ENCODE measurements around the gene SH2B3.
"Not testable (repeated sequence)": the region's sequence is repeated elsewhere in the genome, so short reads cannot be mapped to it uniquely, and the experiment has no call there.

Gene SH2B3

DNA sequence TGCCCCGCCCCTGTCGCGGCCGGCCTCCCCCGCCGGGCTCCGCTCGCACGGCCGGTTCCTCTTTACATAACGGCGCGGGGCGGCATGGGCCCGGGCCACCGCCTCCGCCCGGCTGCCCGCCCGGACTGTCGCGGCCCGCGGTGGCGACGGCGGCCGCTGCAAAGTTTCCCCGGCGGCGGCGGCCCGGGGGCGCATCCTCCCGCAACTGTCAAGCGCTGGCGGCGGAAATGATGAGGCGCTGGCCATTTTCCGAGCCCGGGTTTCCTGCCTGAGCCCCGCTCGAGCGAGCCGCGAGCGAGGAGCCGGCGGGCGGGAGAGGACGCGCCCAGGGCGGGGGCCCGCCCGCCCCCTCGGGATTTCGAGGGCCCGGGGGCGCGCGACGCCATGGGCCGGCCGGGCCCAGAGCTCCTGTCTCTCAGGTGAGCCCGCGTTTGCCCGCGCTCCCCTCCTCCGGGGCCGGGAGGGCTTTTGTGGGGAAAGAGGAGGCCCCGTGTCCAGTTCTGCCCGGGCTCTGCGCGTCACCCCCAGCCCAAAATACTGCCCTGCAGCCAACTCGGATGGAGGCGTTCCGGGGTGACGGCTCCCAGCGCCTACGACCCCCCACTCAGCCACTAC, at the start of gene SH2B3:
SH2B3 (plus strand) TSS at position 65 of the 615 bp plus-strand sequence. CDS start 12,223 bp downstream, outside the sequence.
- in situ Hi-C loops (cut with HindIII; ENCODE audit: low pct_ligation_motif_present, low pct_unique_long_range_greater_than_20kb, low sequenced_read_pairs), result no loop called here
- peak; percentile 81 for DNase-seq

DNA sequence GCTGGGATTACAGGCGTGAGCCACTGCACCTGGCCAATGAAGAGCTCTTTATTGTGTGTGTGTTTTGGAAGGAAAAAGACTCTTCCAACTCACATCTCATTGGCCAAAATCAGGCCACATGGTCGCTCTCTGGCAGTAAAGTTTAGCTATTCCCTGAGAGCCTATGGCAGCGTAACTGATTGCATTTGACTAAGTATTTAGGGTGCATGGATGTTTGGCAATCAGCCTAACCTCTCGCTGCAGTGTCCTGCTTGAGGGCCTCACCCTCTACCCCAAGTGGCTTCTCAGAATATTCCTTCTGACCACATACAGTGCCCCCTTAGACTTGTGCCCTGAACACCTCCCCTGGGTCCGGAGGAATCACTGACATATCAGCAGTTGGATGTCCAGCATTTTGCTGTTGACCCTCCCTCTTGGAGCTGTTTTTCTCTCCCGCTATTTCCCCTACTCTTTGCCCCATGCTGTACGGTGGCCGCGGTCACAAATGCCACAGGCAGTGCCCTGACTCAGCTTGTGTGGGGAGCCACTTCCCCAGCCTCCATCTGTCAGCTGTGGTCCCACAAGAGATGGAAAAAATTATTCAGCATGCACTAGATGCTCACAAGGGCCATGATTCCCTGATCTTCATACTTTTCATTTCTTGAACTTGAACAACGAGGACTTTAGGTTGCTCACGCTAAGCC, 46.4 kb upstream of the SH2B3 start:
- no peak for DNase-seq
- in situ Hi-C loops (cut with HindIII; ENCODE audit: low pct_ligation_motif_present, low pct_unique_long_range_greater_than_20kb, low sequenced_read_pairs), result no loop called here

DNA sequence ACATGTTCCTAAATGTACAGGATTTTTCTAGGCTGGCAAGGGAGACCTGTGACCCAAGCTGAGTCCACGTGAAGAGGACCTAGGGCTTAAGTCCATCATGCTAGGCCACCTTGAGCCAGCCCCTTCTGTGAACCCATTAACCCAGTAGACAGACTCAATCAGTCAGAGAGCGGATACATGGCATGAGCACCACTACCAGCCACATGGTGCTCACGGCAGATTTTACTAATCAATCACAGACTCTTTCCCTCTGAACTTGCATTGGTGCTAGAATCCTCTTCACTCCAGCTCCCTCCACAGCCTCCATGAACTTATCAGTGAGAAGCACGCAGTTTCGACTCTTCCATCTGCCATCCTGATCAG, 45.8 kb upstream of the SH2B3 start:
- in situ Hi-C loops (cut with HindIII; ENCODE audit: low pct_ligation_motif_present, low pct_unique_long_range_greater_than_20kb, low sequenced_read_pairs), result no loop called here
- no peak for DNase-seq

DNA sequence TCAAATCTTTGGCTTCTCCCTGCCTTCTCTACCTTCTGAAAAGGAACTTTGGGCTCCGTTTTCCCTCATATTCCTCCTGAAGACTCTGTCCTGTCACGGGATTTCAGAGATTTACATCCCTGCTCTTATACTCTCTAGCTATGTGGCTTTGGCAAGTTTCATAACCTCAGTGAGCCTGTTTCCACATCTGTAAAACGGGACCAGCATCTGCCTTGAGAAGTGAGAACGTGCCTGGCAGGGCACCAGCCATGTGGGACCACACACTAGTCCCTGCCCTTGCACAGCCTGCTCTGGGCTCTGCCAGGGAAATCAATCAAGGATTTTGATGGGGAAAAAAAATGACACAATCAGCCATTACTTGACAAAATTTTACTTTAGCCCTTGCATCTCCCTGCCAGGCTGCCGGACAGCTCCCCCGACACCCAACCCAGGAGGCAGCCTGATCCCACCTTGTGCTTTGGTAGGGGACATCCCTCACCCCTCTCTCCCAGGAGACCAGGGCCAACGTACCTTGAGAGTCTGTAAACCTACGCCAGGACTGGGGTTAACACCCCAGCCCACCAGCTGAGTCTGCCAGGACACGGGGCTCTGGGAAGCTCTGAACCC, 45.3 kb upstream of the SH2B3 start:
- no peak for DNase-seq
- in situ Hi-C loops (cut with HindIII; ENCODE audit: low pct_ligation_motif_present, low pct_unique_long_range_greater_than_20kb, low sequenced_read_pairs), result no loop called here

DNA sequence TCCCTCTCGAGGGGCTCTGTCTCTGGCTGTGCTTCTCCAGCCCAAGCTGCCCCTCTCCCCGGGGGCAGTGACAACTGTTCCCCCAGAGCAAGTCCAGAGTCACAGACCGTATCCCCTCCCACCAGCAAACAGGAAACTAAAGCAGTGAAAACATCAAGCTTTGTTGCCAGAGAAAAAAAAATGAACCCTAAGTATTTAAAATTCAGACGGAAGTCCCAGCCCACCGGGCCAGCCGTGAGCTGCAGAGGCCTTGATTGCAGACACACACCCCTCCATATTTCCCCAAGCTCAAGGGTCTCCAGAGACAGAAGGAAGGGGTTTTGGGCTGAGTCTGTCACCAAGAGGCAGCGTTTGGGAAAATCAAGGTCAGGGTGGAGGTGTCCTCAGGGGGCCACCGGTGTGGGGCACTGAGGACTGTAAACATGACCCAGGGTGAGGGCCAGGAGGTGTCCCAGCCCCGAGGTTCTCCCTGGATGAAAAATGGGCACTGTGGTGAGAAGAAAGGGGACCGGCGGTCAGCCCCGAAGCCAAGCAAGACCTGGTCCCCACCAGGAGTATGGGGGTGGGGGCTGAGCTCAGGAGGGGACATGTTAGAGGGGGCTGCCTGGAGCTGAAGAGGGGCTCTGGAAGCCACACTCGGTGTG, 44.5 kb upstream of the SH2B3 start:
- DNase-seq, result no peak
- in situ Hi-C loops (cut with HindIII; ENCODE audit: low pct_ligation_motif_present, low pct_unique_long_range_greater_than_20kb, low sequenced_read_pairs), result no loop called here

DNA sequence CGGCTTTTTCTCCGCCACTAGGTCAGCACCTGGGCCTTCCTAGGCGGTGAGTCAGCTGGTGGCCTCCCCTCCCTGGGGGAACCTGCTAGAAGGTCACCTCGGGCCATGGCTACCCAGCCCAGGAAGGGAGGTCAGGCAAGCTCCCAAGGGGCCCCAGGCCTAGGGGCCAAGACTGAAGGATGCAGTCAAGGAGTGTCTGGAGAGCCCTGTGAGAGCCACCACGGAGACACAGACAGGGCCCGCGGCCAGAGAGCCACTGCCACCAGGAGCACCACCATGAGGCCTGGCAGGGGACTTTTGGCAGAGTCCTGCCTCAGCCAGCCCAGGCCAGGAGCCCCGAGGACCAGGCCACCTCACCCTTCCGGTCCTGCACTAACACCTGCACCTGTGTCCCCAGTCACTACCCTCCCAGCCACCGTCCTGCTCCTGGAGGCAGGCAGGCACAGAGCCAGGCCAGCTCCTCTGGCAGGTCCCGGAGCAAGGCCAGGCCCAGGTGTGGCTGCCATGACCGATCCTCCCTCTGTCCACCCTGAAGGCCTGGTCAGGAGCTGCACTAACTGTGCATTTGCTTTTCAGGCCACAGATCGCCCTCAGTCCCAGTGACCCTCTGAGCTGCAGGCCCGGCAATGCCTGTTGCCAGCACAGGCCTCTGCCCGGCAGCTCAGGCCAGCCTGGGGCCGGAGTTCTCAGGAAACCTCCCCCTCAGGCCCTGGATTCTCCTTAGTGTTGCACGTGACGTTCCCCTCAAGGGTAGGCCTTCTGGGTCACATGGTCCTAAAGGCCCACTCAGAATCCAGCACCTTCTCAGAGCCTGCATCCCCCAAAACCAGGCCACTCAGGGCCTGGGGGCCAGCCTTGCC, 43.8 kb upstream of the SH2B3 start:
- DNase-seq, result no peak
- in situ Hi-C loops (cut with HindIII; ENCODE audit: low pct_ligation_motif_present, low pct_unique_long_range_greater_than_20kb, low sequenced_read_pairs), result no loop called here

DNA sequence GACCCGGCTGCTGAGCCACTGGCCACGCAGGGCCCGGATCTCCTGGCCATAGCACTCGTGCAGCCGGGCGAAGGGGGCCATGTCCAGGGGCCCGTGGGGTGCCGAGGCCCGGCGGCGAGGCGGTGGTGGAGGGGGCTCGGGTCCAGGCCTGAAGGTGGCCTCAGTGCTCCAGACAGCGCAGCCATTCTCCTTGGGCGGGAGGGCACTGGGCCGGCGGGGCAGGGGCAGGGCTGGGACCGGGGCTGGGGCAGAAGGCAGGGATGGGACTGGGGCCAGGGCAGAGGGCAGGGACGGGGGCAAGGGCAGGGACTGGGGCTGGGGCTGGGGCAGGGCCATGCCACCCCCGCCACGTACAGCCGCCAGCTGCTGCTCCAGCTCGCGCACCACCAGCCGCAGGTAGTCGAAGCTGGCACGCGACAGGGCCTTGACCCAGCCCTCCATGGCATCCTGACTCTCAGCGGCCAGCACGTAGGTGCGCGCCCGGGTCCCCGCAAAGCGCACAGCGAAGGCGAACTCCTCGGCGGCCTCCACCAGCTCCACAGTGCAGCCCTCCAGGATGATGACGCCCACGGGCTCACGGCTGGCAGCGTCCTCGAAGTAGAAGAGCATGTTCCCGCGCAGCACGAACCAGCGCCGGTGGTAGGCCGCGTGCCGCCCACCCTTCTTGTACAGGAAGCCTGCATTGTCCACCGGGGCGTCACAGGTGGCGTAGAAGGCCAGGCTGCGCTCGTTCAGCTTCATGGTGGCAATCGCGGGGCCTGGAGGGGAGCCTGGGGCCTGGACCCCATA, 42.8 kb upstream of the SH2B3 start:
- in situ Hi-C loops (cut with HindIII; ENCODE audit: low pct_ligation_motif_present, low pct_unique_long_range_greater_than_20kb, low sequenced_read_pairs), result no loop called here
- DNase-seq, result no peak

DNA sequence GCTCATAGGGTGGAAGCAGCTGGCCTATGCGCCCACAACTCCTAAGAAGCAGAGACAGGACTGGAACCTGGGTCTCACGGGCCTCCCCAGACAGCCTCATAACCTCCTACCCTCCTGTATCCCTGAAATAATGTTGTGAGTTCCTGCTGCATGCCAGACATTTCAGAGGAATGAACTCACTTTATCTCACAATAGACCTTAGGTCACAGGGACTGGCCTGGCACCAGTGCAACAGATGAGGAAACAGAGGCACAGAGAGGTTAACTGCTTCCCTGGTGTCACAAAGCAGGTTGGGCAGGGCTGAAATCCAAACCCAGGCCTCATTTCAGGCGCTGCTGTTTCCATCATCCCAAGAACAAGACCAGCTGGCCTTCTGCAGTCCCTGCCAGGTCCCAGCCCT, 42.1 kb upstream of the SH2B3 start:
- DNase-seq, result peak; percentile 89
- in situ Hi-C loops (cut with HindIII; ENCODE audit: low pct_ligation_motif_present, low pct_unique_long_range_greater_than_20kb, low sequenced_read_pairs), result no loop called here

DNA sequence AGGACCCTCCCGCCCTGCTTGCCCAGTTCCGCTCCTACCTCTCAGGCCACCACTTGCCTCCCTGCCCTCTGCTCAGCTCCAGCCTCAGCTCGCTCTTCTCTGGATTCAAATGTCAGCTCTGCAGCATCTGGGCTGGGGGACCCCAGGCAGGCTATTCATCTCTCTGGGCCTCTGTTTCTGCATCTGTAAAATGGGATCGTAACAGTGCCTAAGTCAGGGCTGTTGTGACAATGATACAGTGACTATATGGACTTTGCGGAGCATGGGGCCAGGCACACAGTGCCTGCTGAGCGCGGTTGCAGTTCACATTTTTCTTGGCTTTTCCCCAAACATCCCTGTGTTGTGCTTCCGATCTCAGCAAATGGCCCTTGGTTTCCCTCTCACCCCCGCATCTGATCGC, 39.6 kb upstream of the SH2B3 start:
- in situ Hi-C loops (cut with HindIII; ENCODE audit: low pct_ligation_motif_present, low pct_unique_long_range_greater_than_20kb, low sequenced_read_pairs), result no loop called here
- no peak for DNase-seq

DNA sequence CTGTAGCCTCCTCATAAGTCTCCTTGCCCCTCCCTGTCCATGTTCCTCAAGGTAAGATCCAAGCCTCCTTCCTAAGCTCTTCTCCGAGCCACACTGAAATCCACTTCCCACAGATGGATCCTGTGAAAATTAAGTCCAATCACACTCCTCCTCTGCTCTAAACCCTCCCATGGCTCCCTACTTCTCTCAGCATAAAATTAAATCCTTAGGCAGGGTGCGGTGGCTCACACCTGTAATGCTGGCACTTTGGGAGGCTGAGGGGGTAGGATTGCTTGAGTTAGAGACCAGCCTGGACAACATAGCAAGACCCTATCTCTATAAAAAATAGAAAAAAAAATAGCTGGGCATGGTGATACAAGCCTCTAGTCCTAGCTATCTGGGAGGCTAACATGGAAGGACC, 39.1 kb upstream of the SH2B3 start:
- in situ Hi-C loops (cut with HindIII; ENCODE audit: low pct_ligation_motif_present, low pct_unique_long_range_greater_than_20kb, low sequenced_read_pairs), result no loop called here
- DNase-seq, result no peak

DNA sequence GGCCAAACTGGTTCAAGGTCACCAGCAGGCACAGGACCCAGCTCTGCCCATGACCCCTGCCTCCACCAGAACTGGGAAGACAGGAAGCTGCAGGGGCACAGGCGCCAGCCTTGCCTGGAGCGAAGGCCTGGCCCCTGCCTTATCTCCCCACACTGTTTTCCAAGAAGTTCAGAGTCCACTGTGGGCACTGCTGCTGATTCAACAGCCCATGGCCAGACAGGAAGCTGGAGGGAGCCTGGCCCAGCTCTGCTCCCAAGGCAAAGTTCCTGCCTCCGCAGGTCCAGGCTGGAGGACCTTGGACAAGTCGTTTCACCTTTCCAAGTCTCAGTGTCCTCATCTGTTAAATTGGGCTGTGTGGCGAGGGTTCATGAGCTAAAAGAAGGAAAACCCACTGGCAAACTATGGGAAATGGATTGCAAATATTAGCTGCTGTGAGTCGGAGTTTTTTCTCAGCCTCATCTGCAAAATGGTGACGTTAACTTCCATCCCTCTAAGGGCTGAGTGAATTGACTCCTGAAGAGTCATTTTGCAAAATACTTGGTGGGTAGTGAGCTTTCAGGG, 38.0 kb upstream of the SH2B3 start:
- peak; percentile 51 for DNase-seq
- in situ Hi-C loops (cut with HindIII; ENCODE audit: low pct_ligation_motif_present, low pct_unique_long_range_greater_than_20kb, low sequenced_read_pairs), result no loop called here

DNA sequence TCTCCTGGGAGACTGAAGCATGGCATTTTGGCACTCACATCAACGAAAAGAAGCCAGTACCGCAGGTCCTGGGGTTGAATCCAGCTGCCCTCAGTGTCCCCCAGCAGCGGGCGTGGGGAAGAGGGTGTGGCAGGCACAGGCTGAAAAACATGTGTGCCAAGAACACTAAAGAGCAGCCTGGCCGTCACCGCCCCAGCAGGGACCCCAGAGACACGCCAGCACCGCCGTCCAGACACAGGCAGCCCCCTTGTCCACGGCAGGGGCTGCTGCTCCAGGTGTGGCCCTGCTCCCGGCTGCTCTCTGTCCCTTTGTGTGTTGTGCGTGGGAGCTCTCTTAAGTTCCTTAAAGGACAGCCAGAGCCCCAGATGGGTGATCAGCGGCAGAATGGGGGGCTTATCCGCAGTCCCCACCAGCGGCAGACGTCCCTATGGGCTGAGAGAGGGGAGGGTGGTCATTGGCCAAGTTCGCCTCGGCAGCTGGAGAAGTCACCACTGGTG, 37.4 kb upstream of the SH2B3 start:
- DNase-seq, result no peak
- in situ Hi-C loops (cut with HindIII; ENCODE audit: low pct_ligation_motif_present, low pct_unique_long_range_greater_than_20kb, low sequenced_read_pairs), result no loop called here

DNA sequence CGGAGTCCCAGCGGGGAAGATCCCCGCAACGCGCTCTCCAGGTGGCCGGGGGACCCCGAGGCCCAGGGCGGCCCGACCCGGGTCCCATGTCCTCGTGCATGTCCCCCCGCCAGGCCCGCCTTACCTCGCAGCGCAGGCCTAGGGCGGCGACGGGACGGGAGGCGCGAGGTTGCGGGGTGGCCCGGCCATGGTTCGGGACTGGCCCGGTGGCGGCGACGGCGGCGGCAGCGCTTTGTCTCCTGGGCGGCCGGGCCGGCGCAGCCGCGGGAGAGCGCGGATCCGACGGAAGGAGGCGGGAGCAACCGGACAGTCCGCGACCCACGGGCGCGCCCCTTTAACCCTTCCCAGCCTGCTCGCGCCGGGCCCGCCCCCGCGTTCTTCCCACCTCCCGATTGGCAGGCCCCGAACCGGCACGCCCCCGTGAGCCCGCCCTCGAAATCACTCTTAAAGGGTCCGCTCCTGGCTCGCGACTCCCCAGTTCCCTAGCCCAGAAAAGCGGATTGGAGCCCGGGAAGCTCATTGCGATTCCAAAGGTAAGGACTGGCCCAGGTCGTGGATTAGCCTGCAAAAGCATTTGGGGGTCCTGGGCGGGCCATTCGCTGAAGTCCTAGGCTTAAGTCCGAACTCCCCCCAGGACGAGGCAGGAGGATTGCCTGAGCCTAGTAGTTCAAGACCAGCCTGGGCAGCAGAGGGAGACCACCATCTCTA, 36.8 kb upstream of the SH2B3 start, which contains the start of gene PHETA1:
PHETA1 (minus strand) TSS at position 308 of the 708 bp plus-strand sequence. CDS start 5,668 bp downstream, outside the sequence.
- DNase-seq, result peak; percentile 95
- in situ Hi-C loops (cut with HindIII; ENCODE audit: low pct_ligation_motif_present, low pct_unique_long_range_greater_than_20kb, low sequenced_read_pairs), result no loop called here

DNA sequence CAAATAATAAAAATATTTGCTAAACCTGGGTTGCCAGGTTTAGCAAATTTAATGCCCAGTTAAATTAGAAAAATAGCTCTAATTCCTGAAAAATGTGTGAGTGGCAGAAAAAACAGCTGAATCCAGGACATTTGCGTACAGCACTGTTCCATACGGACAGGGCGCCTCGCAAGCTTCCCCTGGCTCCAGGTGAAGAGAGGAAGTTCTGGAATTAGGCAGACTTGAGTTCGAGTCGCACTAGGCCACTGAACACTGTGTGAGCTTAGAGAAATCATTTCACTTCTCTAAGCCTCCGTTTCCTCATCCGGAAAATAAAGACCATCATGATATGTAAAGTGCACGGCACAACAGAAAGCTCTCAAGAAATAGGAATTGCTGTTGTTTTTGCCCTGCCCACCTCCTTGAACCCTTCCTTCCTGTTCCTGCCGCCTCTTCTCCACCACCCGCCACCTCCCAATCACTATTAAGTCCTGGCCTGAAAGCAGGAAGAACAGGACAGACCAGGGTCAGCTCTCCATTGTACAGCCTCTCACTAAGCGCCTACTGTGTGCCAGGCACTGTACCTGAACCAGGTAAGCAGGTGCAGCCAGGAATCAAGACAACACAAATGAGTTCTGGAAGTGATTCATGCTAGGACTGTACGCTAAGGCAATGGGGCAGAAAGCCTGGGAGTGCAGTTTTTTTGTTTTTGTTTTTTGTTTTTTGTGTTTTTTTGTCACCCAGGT, 36.1 kb upstream of the SH2B3 start:
- no peak for DNase-seq
- in situ Hi-C loops (cut with HindIII; ENCODE audit: low pct_ligation_motif_present, low pct_unique_long_range_greater_than_20kb, low sequenced_read_pairs), result no loop called here

DNA sequence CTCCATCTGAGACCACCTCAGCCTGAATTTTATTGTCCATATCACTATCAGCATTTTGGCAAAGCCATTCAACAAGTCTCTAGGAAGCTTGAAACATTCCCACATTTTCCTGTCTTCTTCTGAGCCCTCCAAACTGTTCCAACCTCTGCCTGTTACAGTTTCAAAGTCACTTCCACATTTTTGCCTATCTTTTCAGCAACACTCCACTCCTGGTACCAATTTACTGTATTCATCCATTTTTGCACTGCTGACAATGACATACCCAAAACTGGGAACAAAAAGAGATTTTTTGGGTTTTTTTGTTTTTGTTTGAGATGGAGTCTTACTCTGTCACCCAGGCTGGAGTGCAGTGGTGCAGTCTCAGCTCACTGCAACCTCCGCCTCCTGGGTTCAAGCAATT, 32.5 kb upstream of the SH2B3 start:
- DNase-seq; in situ Hi-C loops (cut with HindIII; ENCODE audit: low pct_ligation_motif_present, low pct_unique_long_range_greater_than_20kb, low sequenced_read_pairs): not testable (repeated sequence)

DNA sequence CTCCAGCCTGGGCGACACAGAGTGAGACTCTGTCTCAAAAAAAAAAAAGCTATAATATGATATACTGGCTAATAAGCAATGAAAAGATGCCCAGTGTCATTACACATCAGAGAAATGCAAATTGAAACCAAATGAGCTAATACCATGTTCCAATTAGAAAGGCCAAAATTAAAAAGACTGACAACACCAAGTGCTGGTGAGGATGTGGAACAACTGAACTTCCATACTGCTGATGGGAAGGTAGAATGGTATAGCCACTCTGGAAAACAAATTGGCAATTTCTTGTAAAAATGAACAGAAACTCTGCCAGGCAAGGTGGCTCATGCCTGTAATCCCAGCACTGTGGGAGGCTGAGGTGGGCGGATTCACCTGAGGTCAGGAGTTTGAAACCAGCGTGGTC, 28.3 kb upstream of the SH2B3 start:
- in situ Hi-C loops (cut with HindIII; ENCODE audit: low pct_ligation_motif_present, low pct_unique_long_range_greater_than_20kb, low sequenced_read_pairs), result no loop called here
- DNase-seq, result no peak
